ENCODE measurements around the gene MUS81.

The MUS81 gene

GRCh38 chr11:65849366-65849765, 10.9 kb upstream of the MUS81 start:
- DNase-seq: no peak

DNA sequence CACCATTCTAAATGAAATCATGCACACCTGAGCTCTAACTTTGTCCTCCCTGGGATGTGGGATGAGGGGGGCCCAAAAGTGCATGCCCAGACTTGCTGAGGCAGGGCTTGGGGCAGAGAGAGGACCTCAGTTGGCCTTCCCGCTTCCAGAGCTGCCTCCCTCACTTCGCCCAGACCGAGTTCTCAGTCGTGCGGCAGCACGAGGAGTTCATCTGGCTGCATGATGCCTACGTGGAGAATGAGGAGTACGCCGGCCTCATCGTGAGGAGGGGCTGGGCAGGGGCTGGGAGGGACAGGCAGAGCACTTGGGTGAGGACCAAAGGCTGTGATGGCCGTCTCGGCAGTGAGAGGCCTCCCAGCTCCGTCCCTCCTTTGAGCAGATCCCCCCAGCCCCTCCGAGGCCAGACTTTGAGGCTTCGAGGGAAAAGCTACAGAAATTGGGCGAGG, 10.4 kb upstream of the MUS81 start:
- DNase-seq: no peak

DNA sequence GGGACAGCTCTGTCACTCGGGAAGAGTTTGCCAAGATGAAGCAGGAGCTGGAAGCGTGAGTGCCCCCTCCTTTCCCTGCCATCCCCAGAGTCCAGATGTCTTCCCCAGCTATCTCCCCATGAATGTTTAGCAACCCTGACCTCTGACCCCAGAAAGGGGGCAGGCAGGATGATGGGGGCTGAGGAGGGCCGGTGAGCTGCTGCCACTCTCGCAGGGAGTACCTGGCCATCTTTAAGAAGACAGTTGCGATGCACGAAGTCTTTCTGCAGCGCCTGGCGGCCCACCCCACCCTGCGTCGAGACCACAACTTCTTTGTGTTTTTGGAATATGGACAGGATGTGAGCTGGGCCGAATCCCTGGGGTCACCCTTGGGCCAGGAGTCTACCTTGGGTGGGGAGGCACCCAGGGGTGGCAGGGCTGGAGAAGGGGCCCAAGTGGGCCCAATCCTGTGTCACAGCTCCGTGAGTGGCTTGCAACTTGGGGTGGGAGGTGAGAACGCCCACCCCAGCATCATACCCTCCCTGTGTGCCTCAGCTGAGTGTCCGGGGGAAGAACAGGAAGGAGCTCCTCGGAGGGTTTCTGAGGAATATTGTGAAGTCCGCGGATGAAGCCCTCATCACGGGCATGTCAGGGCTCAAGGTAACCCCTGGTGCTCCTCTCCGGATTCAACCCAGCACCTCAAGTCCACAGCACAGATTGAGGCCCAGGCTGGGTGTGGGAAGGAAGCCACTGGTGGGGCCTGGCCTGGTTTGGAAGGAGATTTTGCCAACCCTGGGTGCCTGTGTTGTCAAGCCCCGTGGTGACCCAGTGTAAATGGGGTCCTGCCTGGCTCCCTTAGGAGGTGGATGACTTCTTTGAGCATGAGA, 9.8 kb upstream of the MUS81 start:
- DNase-seq: no peak

GRCh38 chr11:65851083-65851579, 9.1 kb upstream of the MUS81 start:
- DNase-seq: no peak

- no peak for DNase-seq
These were observed 8.3 kb upstream of the MUS81 start for GRCh38 chr11:65851811-65852507.

GRCh38 chr11:65852508-65853245, 7.6 kb upstream of the MUS81 start:
- no peak for DNase-seq

GRCh38 chr11:65853246-65853979, 6.8 kb upstream of the MUS81 start:
- DNase-seq: no peak

- DNase-seq: no peak
These were observed 6.1 kb upstream of the MUS81 start for GRCh38 chr11:65854161-65854592.

DNA sequence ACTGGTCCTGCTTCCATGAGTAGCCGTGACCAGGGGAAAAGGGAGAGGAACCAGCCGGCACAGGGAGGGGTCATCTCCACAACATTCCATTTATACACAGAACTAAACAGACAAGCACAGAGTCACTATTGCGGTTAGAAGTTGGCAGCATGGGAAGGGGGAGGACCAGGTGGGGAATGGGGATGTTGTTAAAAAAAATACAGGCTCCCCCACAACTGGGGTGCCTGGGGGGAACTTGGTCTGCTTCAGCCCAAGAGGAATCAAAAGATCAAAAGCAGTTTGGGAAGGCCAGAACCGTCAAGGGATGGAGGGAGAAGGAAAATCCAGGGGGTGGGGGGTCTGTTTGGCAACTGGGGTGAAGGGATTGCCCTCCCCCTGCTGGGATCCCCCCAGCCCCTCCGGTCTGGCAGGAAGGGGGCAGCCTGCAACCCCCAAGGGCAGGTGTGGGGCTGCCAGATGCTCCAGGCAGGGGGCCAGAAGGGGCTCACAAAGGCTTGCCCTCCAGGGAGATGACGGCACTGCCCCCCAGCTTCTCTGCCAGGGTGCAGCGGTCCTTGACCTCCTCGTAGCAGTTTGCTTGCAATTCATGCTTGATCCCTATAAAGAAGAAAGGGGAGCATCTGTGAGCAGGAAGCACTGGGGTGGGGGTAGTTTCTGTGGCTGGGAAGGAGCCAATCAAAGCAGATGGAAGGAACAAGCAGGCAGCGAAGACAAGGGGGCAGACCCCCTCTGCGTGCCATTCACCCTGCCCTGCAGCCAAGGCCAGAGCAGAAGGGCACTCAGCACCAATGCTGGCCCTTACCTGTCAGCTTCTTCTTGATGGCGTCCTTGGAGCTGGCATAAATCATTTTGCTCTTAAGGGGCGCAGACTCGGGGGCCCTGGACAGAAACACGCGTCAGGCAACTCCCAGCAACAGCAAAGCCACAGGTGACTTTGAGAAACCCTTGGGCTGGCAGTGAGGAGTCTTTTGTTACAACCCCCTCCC, 5.1 kb upstream of the MUS81 start:
- DNase-seq: no peak

DNA sequence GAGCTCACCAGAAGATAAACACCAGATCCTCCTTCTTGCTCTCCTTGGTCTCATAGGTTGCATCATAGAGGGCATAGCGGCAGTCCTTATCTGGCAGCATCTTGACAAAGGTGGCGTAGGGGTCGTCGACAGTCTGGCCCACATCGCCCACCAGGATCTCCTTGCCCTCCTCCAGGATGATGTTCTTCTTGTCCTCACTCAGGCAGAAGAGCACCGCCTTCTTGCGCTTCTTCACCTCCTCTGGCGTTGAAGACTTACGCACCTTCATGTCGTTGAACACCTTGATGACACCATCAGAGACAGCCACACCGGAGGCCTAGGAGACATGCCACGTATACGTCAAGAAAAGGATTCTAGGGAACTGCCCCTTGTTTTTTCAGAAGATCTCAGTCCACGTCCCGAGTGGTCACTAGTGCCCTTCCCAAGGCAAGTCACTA, 4.3 kb upstream of the MUS81 start:
- no peak for DNase-seq

DNA sequence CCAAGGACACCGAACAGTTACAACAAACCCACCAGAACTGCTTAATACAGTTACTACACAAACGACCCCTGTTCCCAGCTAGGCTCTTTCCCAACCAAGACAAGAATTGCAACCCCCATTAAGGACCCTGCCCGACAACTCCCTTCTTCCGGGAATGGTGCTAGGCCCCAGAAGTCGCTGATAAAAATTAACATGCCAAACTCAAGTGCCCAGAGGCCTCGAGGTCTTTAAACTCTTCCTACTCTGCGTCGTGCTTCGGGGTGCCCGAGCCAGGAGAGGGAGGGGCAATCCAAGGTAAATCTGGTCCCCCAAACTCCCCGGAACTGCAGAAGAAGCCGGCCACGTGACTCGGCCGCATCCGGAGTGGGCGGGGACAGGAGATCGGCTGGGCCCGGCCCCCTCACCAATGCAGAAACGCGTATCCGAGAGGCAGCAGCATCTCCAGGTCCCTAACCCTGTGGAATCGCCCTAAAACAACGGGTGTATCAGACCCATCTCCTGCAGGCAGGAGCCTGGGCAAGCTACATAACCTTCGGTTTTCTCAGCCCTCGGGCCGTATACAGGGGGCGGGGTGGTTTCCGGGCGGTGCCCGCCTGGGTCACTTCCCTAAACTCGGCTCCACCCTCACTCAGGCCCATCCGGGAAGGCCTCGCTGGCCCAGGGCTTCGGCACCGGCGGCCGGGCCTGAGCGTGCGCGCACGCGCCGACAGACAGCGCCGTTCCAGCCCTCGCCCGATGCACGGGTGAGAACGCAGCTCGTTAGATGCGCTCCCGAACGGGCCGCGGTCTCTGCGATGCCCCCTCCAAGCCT, 3.3 kb upstream of the MUS81 start:
- DNase-seq: peak; percentile 41 to 83 (median 59)

- peak; percentile 58 to 67 (median 66) for DNase-seq
These were observed 2.8 kb upstream of the MUS81 start for GRCh38 chr11:65857500-65857852.

GRCh38 chr11:65857853-65858680, 2.2 kb upstream of the MUS81 start, which contains the start of gene CFL1:
Gene CFL1, minus strand, starts transcription at chr11:65858180. Its CDS starts 81 bp downstream, at chr11:65858099.
- DNase-seq: peak; percentile 88 to 97 (median 92)

- no peak for DNase-seq
These were observed 1.5 kb upstream of the MUS81 start for GRCh38 chr11:65858681-65859087.

DNA sequence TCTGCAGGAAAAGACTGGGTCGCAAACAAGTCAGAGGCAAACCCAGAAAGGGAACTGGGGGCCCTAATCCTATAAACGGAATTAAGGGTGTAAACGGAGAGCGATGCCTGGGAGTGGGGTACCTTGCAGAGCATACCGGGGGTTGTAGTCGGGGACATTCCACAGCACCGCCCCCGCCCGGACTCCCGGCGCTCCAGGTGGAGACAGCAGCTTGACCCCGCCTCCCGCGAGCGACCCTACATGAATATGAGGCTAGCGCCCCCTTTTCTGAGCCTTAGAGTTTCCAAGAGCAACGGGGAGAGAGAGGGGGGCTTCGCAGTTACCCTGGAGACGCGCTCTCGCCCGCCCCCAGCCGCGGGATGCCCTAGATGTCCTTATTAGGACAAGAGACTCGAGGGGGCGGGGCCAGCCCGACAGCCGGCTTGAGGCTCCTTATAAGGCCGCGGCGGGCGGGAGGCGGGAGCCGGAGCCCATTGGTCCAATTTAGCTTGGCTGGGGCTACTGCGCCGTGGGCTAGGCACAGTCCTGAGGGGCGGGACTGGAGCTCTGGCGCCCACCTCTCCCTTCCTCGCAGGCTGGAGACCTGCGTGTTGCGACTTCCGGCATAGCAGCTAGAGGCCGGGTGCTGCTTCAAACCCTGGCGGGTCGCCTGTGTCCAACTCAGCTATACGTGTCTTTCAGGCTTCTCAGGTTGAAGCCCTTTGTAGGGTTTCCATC, 980 bp upstream of the MUS81 start:
- DNase-seq: peak; percentile 82 to 93 (median 90)

- peak in 1 of 4 experiments; percentile 51 for DNase-seq
These were observed 388 bp upstream of the MUS81 start for GRCh38 chr11:65859812-65860277.

GRCh38 chr11:65861165-65861505, 902 bp downstream of the MUS81 start:
- no peak for DNase-seq

- DNase-seq: no peak
These were observed 1.4 kb downstream of the MUS81 start for GRCh38 chr11:65861533-65862183.

All from activated naive CD4-positive, alpha-beta T cell (primary cell).